ENCODE results near the gene FXYD2. TPM values are rescaled to one million over a fixed set of nuclear protein-coding genes. Genes with fewer than 3 reads are reported as not detected.

The FXYD2 gene
- total RNA-seq, 2 donors from 2014 or later: 0.59 to 0.78 TPM

DNA sequence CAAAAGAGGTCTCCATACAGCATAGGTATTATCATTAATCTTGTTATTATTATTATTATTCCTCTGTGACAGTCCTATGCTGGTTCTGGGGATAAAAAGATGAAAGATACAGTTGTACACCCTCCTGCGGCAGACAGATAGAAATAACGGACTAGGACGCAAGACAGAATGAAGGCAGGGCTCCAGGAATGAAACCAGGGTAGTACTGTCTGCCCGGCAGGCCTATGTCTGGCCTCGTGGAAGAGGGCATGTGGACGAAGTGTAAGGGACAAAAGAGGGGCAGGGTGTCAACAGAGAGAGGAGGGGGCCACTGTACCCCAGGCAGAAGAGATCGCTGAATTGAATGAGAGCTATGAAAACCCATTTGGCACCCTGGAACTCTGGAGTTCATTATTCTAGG, 52.7 kb downstream of the FXYD2 start:
- no peaks in the 10 kb centered on the region for H3K36me3 ChIP-seq
- H3K27ac ChIP-seq: no peak overlapping the region
- no peak for DNase-seq (ENCODE audit: low spot score)
- no peak for TF ChIP-seq CTCF (IDR thresholded peaks at IDR 0.05)
- H3K9me3 ChIP-seq: no peaks in the 10 kb centered on the region
- no peaks in the 10 kb centered on the region for H3K4me1 ChIP-seq
- no peak overlapping the region for H3K4me3 ChIP-seq
- H3K27me3 ChIP-seq: no peaks in the 10 kb centered on the region

DNA sequence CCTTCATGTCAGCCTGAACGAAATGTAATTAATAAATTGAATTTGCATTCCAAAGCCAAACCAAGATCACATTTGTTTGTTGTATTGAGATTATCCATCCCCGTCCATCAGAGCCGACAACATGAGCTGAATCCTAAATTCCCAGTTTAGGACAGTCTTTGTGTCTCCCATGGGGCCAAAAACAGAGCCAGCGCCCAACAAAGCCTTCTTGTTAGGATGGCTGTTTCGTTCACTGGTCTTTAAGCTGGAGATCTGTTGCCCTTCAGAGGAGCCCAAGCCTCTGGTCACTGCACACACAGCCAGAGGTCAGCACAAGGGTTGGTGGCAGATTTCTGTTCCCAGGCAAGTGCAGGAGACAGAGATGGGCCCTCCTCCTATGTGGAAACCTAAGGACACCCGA, 53.3 kb downstream of the FXYD2 start:
- no peak for TF ChIP-seq CTCF (IDR thresholded peaks at IDR 0.05)
- DNase-seq (ENCODE audit: low spot score): no peak
- H3K4me1 ChIP-seq: no peaks in the 10 kb centered on the region
- H3K9me3 ChIP-seq: no peaks in the 10 kb centered on the region
- H3K4me3 ChIP-seq: no peak overlapping the region
- H3K27me3 ChIP-seq: no peaks in the 10 kb centered on the region
- H3K27ac ChIP-seq: no peak overlapping the region
- H3K36me3 ChIP-seq: no peaks in the 10 kb centered on the region

DNA sequence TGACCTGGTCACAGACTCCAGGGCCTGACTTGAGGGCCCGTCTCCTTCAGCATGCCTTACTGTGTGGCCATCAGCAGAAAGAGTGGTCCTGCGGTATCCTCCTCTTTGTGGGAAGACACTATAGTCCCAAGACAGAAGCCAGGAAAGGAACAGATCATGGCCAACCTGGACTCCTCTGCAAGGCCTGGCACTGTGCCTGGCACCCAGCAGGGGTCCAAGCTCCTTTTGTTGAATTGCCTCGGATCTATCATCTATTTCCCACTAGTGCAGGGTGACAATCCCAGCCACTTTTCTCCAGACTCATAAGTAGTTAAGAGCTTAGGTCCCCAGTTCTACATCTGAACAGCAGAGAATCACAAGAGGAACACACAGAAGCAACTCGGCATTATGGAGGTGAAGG, 54.5 kb downstream of the FXYD2 start:
- Histone ChIP-seq H3K4me3 (no peak overlapping the region), H3K9me3 (no peaks in the 10 kb centered on the region), H3K36me3 (no peaks in the 10 kb centered on the region), H3K4me1 (no peaks in the 10 kb centered on the region), H3K27ac (no peak overlapping the region), H3K27me3 (no peaks in the 10 kb centered on the region)
- no peak for TF ChIP-seq CTCF (IDR thresholded peaks at IDR 0.05)
- DNase-seq (ENCODE audit: low spot score): no peak

Other genes with a start within 250 kb of the FXYD2 start
- 1 to 10 TPM in 1 of 2 donors, under 1 TPM in 1; 0.67 to 1.3 TPM for gene DSCAML1, start 27.5 kb downstream of the FXYD2 start, total RNA-seq
- gene FXYD6, start 51.9 kb upstream of the FXYD2 start, total RNA-seq: 10 to 100 TPM; 28.6 to 42.6 TPM
- gene TMPRSS13, start 104.7 kb upstream of the FXYD2 start, total RNA-seq: not detected
- gene IL10RA, start 161.7 kb upstream of the FXYD2 start, total RNA-seq: 10 to 100 TPM in 1 of 2 donors, 1 to 10 TPM in 1; 4.6 to 11.4 TPM

All from right atrium auricular region (tissue), 2 donors.